CD8-positive, alpha-beta memory T cell (primary cell): ENCODE results near the gene NR2C1. TPM values are rescaled to one million over a fixed set of nuclear protein-coding genes. Genes with fewer than 3 reads are reported as not detected.

Source experiments
- CTCF ChIA-PET: fragments of 350-600 bp; sonication (Branson Sonifier 250); formaldehyde crosslinking; loops from one replicate; lab custom pipeline; 2021; ENCODE audit warnings: antibody characterized with exemption; lab: Charles Lee
- POLR2A ChIA-PET: fragments of 350-600 bp; sonication (Branson Sonifier 250); formaldehyde crosslinking; loops from one replicate; lab custom pipeline; 2021; ENCODE audit warnings: antibody characterized with exemption; lab: Charles Lee
- DNase-seq, 5 donors: peaks; one replicate each; pipeline versions ENCODE4 v3.0.0 to v3.0.0-alpha.2; 2020 to 2022; ENCODE audit warnings: mixed read lengths in 1 of 5
- H3K27ac ChIP-seq: one replicate; pipeline ENCODE4 v1.7.0; 2013; ENCODE audit warnings: low read depth, mild to moderate bottlenecking, low read length, moderate library complexity
- H3K27me3 ChIP-seq: 2 replicates; pipeline ENCODE4 v1.7.0; 2013; ENCODE audit warnings: low read length, mild to moderate bottlenecking; ENCODE audit not compliant: insufficient read depth, poor library complexity, severe bottlenecking
- H3K36me3 ChIP-seq: 2 replicates; pipeline ENCODE4 v1.7.0; 2013; ENCODE audit warnings: mild to moderate bottlenecking, low read length, moderate library complexity; ENCODE audit not compliant: insufficient read depth
- H3K4me1 ChIP-seq: 2 replicates; pipeline ENCODE4 v1.7.0; 2013; ENCODE audit warnings: mild to moderate bottlenecking, low read length, moderate library complexity; ENCODE audit not compliant: insufficient read depth
- H3K4me3 ChIP-seq: 2 replicates; pipeline ENCODE4 v1.7.0; 2013; ENCODE audit warnings: mild to moderate bottlenecking, low read length
- H3K9me3 ChIP-seq: 2 replicates; pipeline ENCODE4 v1.7.0; 2013; ENCODE audit warnings: mild to moderate bottlenecking, low read length
- H3K27ac Mint-ChIP-seq, 8 donors: one replicate each; pipeline ENCODE4 v1.8.0; 2020 to 2021; ENCODE audit warnings: mixed read lengths in 8 of 8, mild to moderate bottlenecking in 6 of 8, inconsistent platforms in 3 of 8, moderate library complexity in 3 of 8
- H3K27me3 Mint-ChIP-seq, 2 donors: one replicate each; pipeline ENCODE4 v1.8.0; 2020 to 2021; ENCODE audit warnings: mixed read lengths in 2 of 2, mild to moderate bottlenecking in 1 of 2, moderate library complexity in 1 of 2
- H3K36me3 Mint-ChIP-seq, 3 donors: one replicate each; pipeline ENCODE4 v1.8.0; 2020 to 2021; ENCODE audit warnings: mixed read lengths in 3 of 3, inconsistent platforms in 1 of 3, mild to moderate bottlenecking in 1 of 3
- H3K4me1 Mint-ChIP-seq, 3 donors: one replicate each; pipeline ENCODE4 v1.8.0; 2020 to 2021; ENCODE audit warnings: mixed read lengths in 3 of 3, inconsistent platforms in 1 of 3, mild to moderate bottlenecking in 1 of 3
- H3K4me3 Mint-ChIP-seq, 7 donors: one replicate each; pipeline ENCODE4 v1.8.0; 2020 to 2021; ENCODE audit warnings: mixed read lengths in 7 of 7, mild to moderate bottlenecking in 6 of 7, moderate library complexity in 4 of 7, inconsistent platforms in 2 of 7
- H3K9me3 Mint-ChIP-seq, 5 donors: one replicate each; pipeline ENCODE4 v1.8.0; 2020 to 2022; ENCODE audit warnings: mixed read lengths in 5 of 5, mild to moderate bottlenecking in 3 of 5, moderate library complexity in 2 of 5, inconsistent platforms in 1 of 5
- polyA plus RNA-seq: library from polyadenylated mRNA; unstranded; fragments of 300-500 nt; fragmentation: Illumina TruSeq; gene quantifications from one replicate; pipeline ENCODE4 v1.2.3, GENCODE V29; 2021
- total RNA-seq, 2 experiments: library from RNA; stranded (reverse); gene quantifications; one replicate each; pipeline ENCODE4 v1.2.3, GENCODE V29; 2021

Gene NR2C1
- total and polyA plus RNA-seq, 3 experiments from 2014 or later = 7.5 to 21.9 (median 17.1) TPM

- Mint-ChIP-seq H3K27ac (peak overlapping the region in 1 of 8 donors; percentile 89), H3K9me3 (no peaks in the 10 kb centered on the region), H3K4me3 (no peak overlapping the region), H3K36me3 (peaks cover 8 to 38% (median 12%) of the 10 kb centered on the region in 3 donors), H3K27me3 (peaks cover 0 to 2% of the 10 kb centered on the region in 2 donors), H3K4me1 (peaks cover 5 to 23% (median 6%) of the 10 kb centered on the region in 3 donors)
- no peaks in the 10 kb centered on the region for H3K27me3 ChIP-seq
- H3K4me1 ChIP-seq = peaks cover under 1% of the 10 kb centered on the region
- DNase-seq = no peak
- ChIA-PET POLR2A (no interaction called here), CTCF (no interaction called here)
- H3K27ac ChIP-seq = no peak overlapping the region
- no peaks in the 10 kb centered on the region for H3K36me3 ChIP-seq
- no peaks in the 10 kb centered on the region for H3K9me3 ChIP-seq
- no peak overlapping the region for H3K4me3 ChIP-seq
Observed at GRCh38 chr12:94972795-94973194, 100.6 kb downstream of the NR2C1 start.

GRCh38 chr12:94971923-94972322 is 101.5 kb downstream of the NR2C1 start:
- H3K27me3 ChIP-seq = no peaks in the 10 kb centered on the region
- no peaks in the 10 kb centered on the region for H3K4me1 ChIP-seq
- H3K36me3 ChIP-seq = no peaks in the 10 kb centered on the region
- H3K4me1 Mint-ChIP-seq = peaks cover 0 to 22% (median 0%) of the 10 kb centered on the region in 3 donors
- no peak for DNase-seq
- H3K27ac ChIP-seq = no peak overlapping the region
- no peak overlapping the region for H3K4me3 Mint-ChIP-seq
- peaks cover 8 to 38% (median 11%) of the 10 kb centered on the region in 3 donors for H3K36me3 Mint-ChIP-seq
- no peaks in the 10 kb centered on the region for H3K9me3 Mint-ChIP-seq
- no peak overlapping the region for H3K27ac Mint-ChIP-seq
- ChIA-PET CTCF (interaction anchor here (1.1 kb wide), 1 partner anchor 8 kb away, joined by 3 read pairs; no protein-coding TSS in a partner anchor), POLR2A (no interaction called here)
- H3K27me3 Mint-ChIP-seq = peaks cover 0 to 2% of the 10 kb centered on the region in 2 donors
- no peaks in the 10 kb centered on the region for H3K9me3 ChIP-seq
- no peak overlapping the region for H3K4me3 ChIP-seq

- H3K36me3 Mint-ChIP-seq = peaks cover 8 to 35% (median 9%) of the 10 kb centered on the region in 3 donors
- no peaks in the 10 kb centered on the region for H3K36me3 ChIP-seq
- H3K4me3 Mint-ChIP-seq = no peak overlapping the region
- no peaks in the 10 kb centered on the region for H3K27me3 ChIP-seq
- no peaks in the 10 kb centered on the region for H3K9me3 ChIP-seq
- H3K27me3 Mint-ChIP-seq = peaks cover 0 to 2% of the 10 kb centered on the region in 2 donors
- POLR2A ChIA-PET = no interaction called here
- no peak overlapping the region for H3K4me3 ChIP-seq
- no peaks in the 10 kb centered on the region for H3K9me3 Mint-ChIP-seq
- peak overlapping the region in 1 of 8 donors; percentile 32 for H3K27ac Mint-ChIP-seq
- H3K27ac ChIP-seq = no peak overlapping the region
- no peak for DNase-seq
- H3K4me1 Mint-ChIP-seq = peaks cover 0 to 15% (median 0%) of the 10 kb centered on the region in 3 donors
- no peaks in the 10 kb centered on the region for H3K4me1 ChIP-seq
- CTCF ChIA-PET = interaction anchor here (0.5 to 1.1 kb wide), 2 partner anchors 9 to 1245 kb away, joined by 3 to 4 read pairs; no protein-coding TSS in a partner anchor
Observed at GRCh38 chr12:94970560-94970959, 102.9 kb downstream of the NR2C1 start.

Other genes starting within 250 kb of the NR2C1 start
- 100 to 1,000 TPM; 133 to 149 TPM for gene NDUFA12, start 69.9 kb downstream of the NR2C1 start, total RNA-seq
- 245 TPM for gene NDUFA12, start 69.9 kb downstream of the NR2C1 start, polyA plus RNA-seq
- gene FGD6, start 143.8 kb upstream of the NR2C1 start, total RNA-seq = under 1 TPM; 0.75 to 0.92 TPM
- gene FGD6, start 143.8 kb upstream of the NR2C1 start, polyA plus RNA-seq = 0.36 TPM
- gene VEZT, start 144.2 kb upstream of the NR2C1 start, total RNA-seq = 10 to 100 TPM; 46.8 to 53.6 TPM
- 25.7 TPM for gene VEZT, start 144.2 kb upstream of the NR2C1 start, polyA plus RNA-seq